Measurements from ENCODE around the gene GNG8.
A peak's percentile ranks its signal among the peaks of the same experiment; 100 is the strongest.

Gene GNG8

DNA sequence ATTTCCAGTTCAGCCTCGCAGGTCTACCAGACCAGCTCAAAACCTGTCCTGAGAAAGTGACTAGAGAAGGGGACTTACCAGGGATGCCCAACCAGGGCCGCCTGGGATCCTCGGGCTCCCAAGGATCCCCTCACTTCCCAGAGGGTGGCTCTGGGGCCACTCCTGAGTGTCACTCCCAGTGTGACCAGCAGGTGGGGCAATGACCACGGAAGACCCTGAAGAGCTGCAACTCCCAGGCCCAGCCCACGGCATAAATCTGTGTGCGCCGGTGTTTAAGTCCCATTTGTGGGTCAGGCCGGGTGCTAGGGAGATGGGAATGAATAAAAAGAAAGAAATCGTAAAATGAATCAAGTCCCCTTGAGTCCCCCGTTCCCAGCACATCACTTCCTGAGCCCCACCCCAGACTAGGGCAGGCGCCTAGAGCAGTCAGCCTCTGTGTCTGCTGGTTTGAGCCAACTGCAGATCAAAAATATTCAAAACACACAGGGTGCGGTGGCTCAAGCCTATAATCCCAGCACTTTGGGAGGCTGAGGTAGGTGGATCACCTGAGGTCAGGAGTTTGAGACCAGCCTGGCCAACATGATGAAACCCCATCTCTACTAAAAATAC, 21.8 kb downstream of the GNG8 start:
- H3K9me3 ChIP-seq: no peaks in the 10 kb centered on the region
- TF ChIP-seq CTCF (IDR thresholded peaks at IDR 0.05): peak; percentile 93
- H3K36me3 ChIP-seq: peaks cover 18% of the 10 kb centered on the region
- H3K4me3 ChIP-seq (ENCODE audit: low read depth in 1 of 2, low read length in 1 of 2): no peak overlapping the region
- H3K27ac ChIP-seq: no peak overlapping the region
- peaks cover 0 to 4% of the 10 kb centered on the region in 2 experiments for H3K4me1 ChIP-seq (ENCODE audit: control insufficient read depth in 1 of 2, insufficient read depth in 1 of 2, low read depth in 1 of 2, low read length in 1 of 2)
- H3K27me3 ChIP-seq: peaks cover 34% of the 10 kb centered on the region

- H3K4me1 ChIP-seq (ENCODE audit: control insufficient read depth in 1 of 2, insufficient read depth in 1 of 2, low read depth in 1 of 2, low read length in 1 of 2): no peaks in the 10 kb centered on the region
- no peaks in the 10 kb centered on the region for H3K9me3 ChIP-seq
- TF ChIP-seq CTCF (IDR thresholded peaks at IDR 0.05): no peak
- peaks cover 24% of the 10 kb centered on the region for H3K36me3 ChIP-seq
- H3K27ac ChIP-seq: no peak overlapping the region
- no peak overlapping the region for H3K4me3 ChIP-seq (ENCODE audit: low read depth in 1 of 2, low read length in 1 of 2)
- peaks cover 34% of the 10 kb centered on the region for H3K27me3 ChIP-seq
Measured at GRCh38 chr19:46613525-46613924, 22.5 kb downstream of the GNG8 start.

DNA sequence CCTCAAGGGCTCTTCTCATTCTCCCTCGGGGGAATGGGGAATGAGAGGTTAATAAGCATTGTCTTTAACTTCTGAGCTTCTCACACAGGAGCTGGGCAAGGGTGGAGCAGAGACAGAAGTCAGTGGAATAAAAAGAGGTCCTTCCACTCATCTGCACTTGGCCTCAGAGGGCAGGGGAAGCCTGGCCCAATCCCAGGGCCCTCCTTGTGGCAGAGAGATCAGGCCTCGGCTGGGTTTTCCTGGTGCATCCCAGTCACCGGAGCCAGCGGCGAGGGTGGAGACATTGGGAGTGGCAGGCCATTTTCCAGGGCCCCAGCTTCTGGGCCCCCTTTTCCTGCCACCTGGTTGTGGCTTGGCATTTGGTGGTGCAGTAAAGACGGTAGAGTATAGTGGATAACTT, 24.2 kb downstream of the GNG8 start:
- Histone ChIP-seq H3K27me3 (peaks cover 25% of the 10 kb centered on the region), H3K36me3 (peaks cover 42% of the 10 kb centered on the region), H3K27ac (no peak overlapping the region), H3K4me1 (ENCODE audit: control insufficient read depth in 1 of 2, insufficient read depth in 1 of 2, low read depth in 1 of 2, low read length in 1 of 2) (no peaks in the 10 kb centered on the region), H3K9me3 (no peaks in the 10 kb centered on the region), H3K4me3 (ENCODE audit: low read depth in 1 of 2, low read length in 1 of 2) (no peak overlapping the region)
- no peak for TF ChIP-seq CTCF (IDR thresholded peaks at IDR 0.05)

DNA sequence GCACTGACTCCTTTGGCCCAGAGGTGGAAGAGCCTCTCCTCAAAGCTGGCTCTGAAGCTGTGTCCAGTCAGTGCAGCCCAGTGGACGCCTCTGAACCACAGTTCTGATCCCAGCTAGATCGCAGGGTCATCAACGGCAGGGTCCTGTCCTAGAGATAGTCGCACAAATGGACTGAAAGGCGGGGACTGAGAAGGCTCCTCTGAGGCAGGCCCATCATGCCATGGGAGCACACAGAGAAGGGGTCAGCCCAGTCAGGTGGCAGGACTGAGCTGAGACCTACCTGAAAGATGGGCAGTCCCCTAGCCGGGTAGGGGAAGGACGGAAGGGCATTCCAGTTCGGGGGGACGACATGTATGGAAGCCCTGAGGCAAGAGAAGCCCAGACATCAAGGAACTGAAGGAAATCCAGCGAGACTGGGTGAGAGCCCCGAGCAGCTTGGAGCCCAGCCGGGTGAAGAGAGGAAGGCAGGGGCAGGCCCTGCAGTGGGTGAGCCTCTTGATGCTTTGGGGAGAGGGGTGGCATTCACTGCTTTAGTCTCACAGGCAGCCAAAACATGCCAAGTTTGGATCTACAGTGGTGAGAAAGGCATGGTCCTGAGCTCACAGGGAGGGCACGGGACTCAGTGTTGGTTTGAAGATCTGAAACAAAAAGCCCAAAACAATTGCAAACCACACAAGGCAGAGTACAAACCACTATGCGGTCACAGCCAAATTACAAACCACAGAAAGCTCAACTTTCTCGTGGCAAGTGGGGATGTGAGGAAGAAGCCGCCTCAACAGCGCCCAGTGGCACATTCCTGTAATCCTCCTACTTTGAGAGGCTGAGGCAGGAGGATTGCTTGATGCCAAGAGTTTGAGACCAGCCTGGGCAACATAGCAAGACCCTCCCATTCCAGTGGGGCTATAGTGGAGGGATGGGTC, 24.9 kb downstream of the GNG8 start:
- Histone ChIP-seq H3K27ac (no peak overlapping the region), H3K9me3 (no peaks in the 10 kb centered on the region), H3K4me3 (ENCODE audit: low read depth in 1 of 2, low read length in 1 of 2) (no peak overlapping the region), H3K27me3 (peaks cover 19% of the 10 kb centered on the region), H3K36me3 (peaks cover 49% of the 10 kb centered on the region), H3K4me1 (ENCODE audit: control insufficient read depth in 1 of 2, insufficient read depth in 1 of 2, low read depth in 1 of 2, low read length in 1 of 2) (no peaks in the 10 kb centered on the region)
- TF ChIP-seq CTCF (IDR thresholded peaks at IDR 0.05): no peak

- H3K9me3 ChIP-seq: no peaks in the 10 kb centered on the region
- TF ChIP-seq CTCF (IDR thresholded peaks at IDR 0.05): no peak
- no peak overlapping the region for H3K4me3 ChIP-seq (ENCODE audit: low read depth in 1 of 2, low read length in 1 of 2)
- H3K27me3 ChIP-seq: peaks cover 13% of the 10 kb centered on the region
- peaks cover 0 to 4% of the 10 kb centered on the region in 2 experiments for H3K4me1 ChIP-seq (ENCODE audit: control insufficient read depth in 1 of 2, insufficient read depth in 1 of 2, low read depth in 1 of 2, low read length in 1 of 2)
- H3K27ac ChIP-seq: no peak overlapping the region
- H3K36me3 ChIP-seq: peaks cover 56% of the 10 kb centered on the region
Measured at GRCh38 chr19:46610413-46610775, 25.6 kb downstream of the GNG8 start.
